Activated CD8-positive, alpha-beta T cell treated with anti-CD3 and anti-CD28 coated beads for 36 hours (primary cell): Measurements from ENCODE around the gene PRPF6. TPM values are rescaled to one million over a fixed set of nuclear protein-coding genes. Genes with fewer than 3 reads are reported as not detected.

Source experiments
- ATAC-seq: fragments of 200-7000 bp; cut with Tn5 transposase; one replicate; pipeline ENCODE4 v1.10.0; 2021; ENCODE audit warnings: mild to moderate bottlenecking, moderate library complexity
- CTCF ChIA-PET: fragments of 350-600 bp; sonication (Branson Sonifier 250); formaldehyde crosslinking; loops from one replicate; lab custom pipeline; 2021; ENCODE audit warnings: antibody characterized with exemption; lab: Charles Lee
- POLR2A ChIA-PET: fragments of 350-600 bp; sonication (Branson Sonifier 250); formaldehyde crosslinking; loops from one replicate; lab custom pipeline; 2021; ENCODE audit warnings: antibody characterized with exemption; lab: Charles Lee
- DNase-seq: peaks from one replicate; pipeline ENCODE4 v3.0.0-alpha.2; 2020
- H3K27ac Mint-ChIP-seq: one replicate; pipeline ENCODE4 v1.8.0; 2021; ENCODE audit warnings: mild to moderate bottlenecking, mixed read lengths
- H3K27me3 Mint-ChIP-seq: one replicate; pipeline ENCODE4 v1.8.0; 2021; ENCODE audit warnings: mixed read lengths
- H3K36me3 Mint-ChIP-seq: one replicate; pipeline ENCODE4 v1.8.0; 2021; ENCODE audit warnings: low read depth, mixed read lengths
- H3K4me1 Mint-ChIP-seq: one replicate; pipeline ENCODE4 v1.8.0; 2021; ENCODE audit warnings: low read depth, mixed read lengths
- H3K4me3 Mint-ChIP-seq: one replicate; pipeline ENCODE4 v1.8.0; 2021; ENCODE audit warnings: mild to moderate bottlenecking, moderate library complexity, mixed read lengths
- H3K9me3 Mint-ChIP-seq: one replicate; pipeline ENCODE4 v1.8.0; 2021; ENCODE audit warnings: mixed read lengths
- CTCF ChIP-seq: fragments of 200-600 bp; IDR thresholded peaks from one replicate; pipeline ENCODE4 v1.8.0; 2022; ENCODE audit warnings: antibody characterized with exemption, mild to moderate bottlenecking
- intact Hi-C: fragments of 100-400 bp; cut with micrococcal nuclease; formaldehyde crosslinking; loops from one replicate; pipeline ENCODE4 v1.10.0; 2022
- total RNA-seq, 2 experiments: library from RNA; stranded (reverse); gene quantifications; one replicate each; pipeline ENCODE4 v1.2.3, GENCODE V29; 2021

The PRPF6 gene
- total RNA-seq, result 10 to 100 TPM; 53.0 to 55.5 TPM

GRCh38 chr20:63980806-63981728, at the start of gene PRPF6:
Gene PRPF6 (plus strand): TSS chr20:63981132. CDS start chr20:63981246, 114 bp downstream.
- CTCF ChIA-PET, result interaction anchor here (0.8 to 4.2 kb wide), 18 partner anchors 13 to 444 kb away, joined by 3 to 88 read pairs (median 4); partner anchors contain the start of genes C20orf204, LIME1, LKAAEAR1 and OPRL1
- TF ChIP-seq CTCF, result peak; percentile 87
- Mint-ChIP-seq H3K9me3 (no peaks in the 10 kb centered on the region), H3K27ac (peak within 1 kb of the TSS; percentile 98), H3K4me3 (peak within 1 kb of the TSS; percentile 87), H3K27me3 (no peaks in the 10 kb centered on the region), H3K36me3 (peaks cover 36% of the 10 kb centered on the region), H3K4me1 (peaks cover 60% of the 10 kb centered on the region)
- intact Hi-C loops, result loop anchor here (10.0 kb wide), 1 partner anchor 54 kb away; the partner anchor contains the start of gene C20orf204
- ATAC-seq (peak; percentile 55), DNase-seq (peak; percentile 96)
- POLR2A ChIA-PET, result interaction anchor here (0.6 to 4.9 kb wide), 13 partner anchors 33 to 282 kb away, joined by 3 to 51 read pairs (median 3); partner anchors contain the start of gene C20orf204

- ChIA-PET CTCF (interaction anchor here (1.3 kb wide), 1 partner anchor 107 kb away, joined by 3 read pairs; no protein-coding TSS in a partner anchor), POLR2A (interaction anchor here (1.0 kb wide), 1 partner anchor 9 kb away, joined by 3 read pairs; no protein-coding TSS in a partner anchor)
- Mint-ChIP-seq H3K27ac (no peak overlapping the region), H3K4me1 (no peaks in the 10 kb centered on the region), H3K27me3 (no peaks in the 10 kb centered on the region), H3K9me3 (no peaks in the 10 kb centered on the region), H3K36me3 (peaks cover 45% of the 10 kb centered on the region), H3K4me3 (no peak overlapping the region)
- DNase-seq (no peak), ATAC-seq (no peak)
- TF ChIP-seq CTCF, result no peak
- intact Hi-C loops, result no loop called here
Observed at GRCh38 chr20:63931735-63932134, 49.2 kb upstream of the PRPF6 start.

GRCh38 chr20:63932606-63933160, 48.2 kb upstream of the PRPF6 start:
- DNase-seq, result no peak
- intact Hi-C loops, result no loop called here
- Mint-ChIP-seq H3K4me3 (no peak overlapping the region), H3K27me3 (no peaks in the 10 kb centered on the region), H3K4me1 (no peaks in the 10 kb centered on the region), H3K36me3 (peaks cover 45% of the 10 kb centered on the region), H3K27ac (no peak overlapping the region), H3K9me3 (no peaks in the 10 kb centered on the region)
- ATAC-seq, result no peak
- ChIA-PET POLR2A (interaction anchor here (0.9 to 1.0 kb wide), 2 partner anchors 10 kb away, joined by 3 to 4 read pairs; no protein-coding TSS in a partner anchor), CTCF (interaction anchor here (1.4 kb wide), 1 partner anchor 36 kb away, joined by 4 read pairs; no protein-coding TSS in a partner anchor)
- no peak for TF ChIP-seq CTCF

GRCh38 chr20:63933646-63934045, 47.3 kb upstream of the PRPF6 start:
- ChIA-PET POLR2A (interaction anchor here (0.9 kb wide), 1 partner anchor 9 kb away, joined by 4 read pairs; no protein-coding TSS in a partner anchor), CTCF (interaction anchor here (1.0 to 1.4 kb wide), 2 partner anchors 24 to 35 kb away, joined by 4 to 5 read pairs; no protein-coding TSS in a partner anchor)
- no peak for TF ChIP-seq CTCF
- DNase-seq, result no peak
- Mint-ChIP-seq H3K36me3 (peaks cover 38% of the 10 kb centered on the region), H3K27ac (no peak overlapping the region), H3K27me3 (no peaks in the 10 kb centered on the region), H3K4me1 (no peaks in the 10 kb centered on the region), H3K9me3 (no peaks in the 10 kb centered on the region), H3K4me3 (no peak overlapping the region)
- no peak for ATAC-seq
- intact Hi-C loops, result no loop called here
